HG02884 (cell line): Measurements from ENCODE around the gene BST2.
"Not testable (repeated sequence)": the region's sequence is repeated elsewhere in the genome, so short reads cannot be mapped to it uniquely, and the experiment has no call there.

Experiments
- ATAC-seq: cut with Tn5 transposase; IDR thresholded peaks from one replicate; pipeline ENCODE4 v1.9.1; 2021; ENCODE audit warnings: mild to moderate bottlenecking, moderate library complexity; ENCODE audit not compliant: unreplicated experiment

Gene BST2

DNA sequence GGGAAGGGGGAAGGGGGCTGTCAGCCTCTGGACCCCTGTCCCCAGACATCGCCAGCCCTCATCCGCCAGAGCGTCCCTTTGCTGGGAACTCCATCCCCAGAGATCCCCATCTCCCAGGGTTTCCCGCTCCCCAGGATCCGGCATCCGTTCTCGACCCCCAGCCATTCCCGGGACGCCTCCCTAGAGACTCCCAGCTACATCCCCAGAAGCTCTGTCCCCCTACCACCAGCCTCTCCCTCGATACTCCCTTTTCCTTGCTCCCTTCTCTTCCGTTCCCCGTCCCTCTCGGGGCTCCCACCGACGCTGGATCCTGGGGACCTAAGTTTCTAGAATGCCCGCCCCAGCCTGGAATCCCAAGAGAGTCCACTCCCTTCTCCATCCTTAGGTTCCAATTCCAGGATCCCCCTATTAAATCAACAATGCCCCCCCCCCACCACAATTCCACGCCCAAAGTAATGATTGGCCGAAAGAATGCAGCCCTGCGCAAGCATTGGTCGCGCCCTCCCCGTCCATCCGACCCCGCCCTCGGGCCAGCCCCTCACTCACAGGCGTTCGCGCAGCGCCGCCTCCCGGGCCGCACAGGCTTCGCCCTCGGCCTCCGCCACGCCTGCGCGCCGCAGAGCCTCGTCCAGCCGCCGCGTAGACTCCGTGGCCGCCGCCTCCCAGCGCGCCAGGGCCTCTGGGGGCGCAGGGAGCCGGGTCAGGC, 14.6 kb downstream of the BST2 start:
- peak; percentile 83 for ATAC-seq

GRCh38 chr19:17389957-17390664, 15.3 kb downstream of the BST2 start:
- no peak for ATAC-seq

- ATAC-seq: no peak
These were observed 16.1 kb downstream of the BST2 start for GRCh38 chr19:17389288-17389687.

GRCh38 chr19:17385878-17386611, 19.4 kb downstream of the BST2 start:
- no peak for ATAC-seq

DNA sequence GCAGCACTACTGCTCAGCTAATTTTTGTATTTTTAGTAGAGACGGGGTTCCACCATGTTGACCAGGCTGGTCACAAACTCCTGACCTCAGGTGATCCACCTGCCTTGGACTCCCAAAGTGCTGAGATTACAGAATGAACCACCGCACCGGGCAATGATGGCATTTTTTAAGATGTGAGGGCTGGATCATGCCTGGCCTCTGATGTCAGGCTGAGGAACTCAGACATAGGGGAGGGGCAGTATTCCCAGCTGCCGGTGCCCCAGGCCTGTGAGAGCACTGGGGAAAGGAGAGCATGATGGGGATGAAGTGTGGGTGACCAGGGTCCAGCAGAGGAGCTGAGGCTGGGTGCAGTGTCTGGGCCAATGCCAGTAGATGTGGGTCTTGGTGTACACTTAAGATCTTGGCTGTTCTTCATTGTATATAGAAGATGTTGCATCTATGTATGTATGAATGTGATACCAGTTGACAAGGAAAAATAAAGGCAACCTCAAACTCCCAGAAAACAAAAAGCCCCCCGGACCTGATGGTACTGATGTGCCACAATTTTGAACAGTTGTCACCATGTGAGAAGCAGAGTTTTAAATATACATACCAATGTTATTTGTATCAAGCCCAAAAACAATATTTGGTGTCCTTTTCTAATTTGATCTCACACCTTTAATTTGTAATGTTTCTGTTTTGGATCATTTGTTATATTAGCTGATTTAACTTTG, 24.8 kb downstream of the BST2 start:
- ATAC-seq: no peak

- ATAC-seq: no peak
These were observed 26.2 kb downstream of the BST2 start for GRCh38 chr19:17379221-17379631.

DNA sequence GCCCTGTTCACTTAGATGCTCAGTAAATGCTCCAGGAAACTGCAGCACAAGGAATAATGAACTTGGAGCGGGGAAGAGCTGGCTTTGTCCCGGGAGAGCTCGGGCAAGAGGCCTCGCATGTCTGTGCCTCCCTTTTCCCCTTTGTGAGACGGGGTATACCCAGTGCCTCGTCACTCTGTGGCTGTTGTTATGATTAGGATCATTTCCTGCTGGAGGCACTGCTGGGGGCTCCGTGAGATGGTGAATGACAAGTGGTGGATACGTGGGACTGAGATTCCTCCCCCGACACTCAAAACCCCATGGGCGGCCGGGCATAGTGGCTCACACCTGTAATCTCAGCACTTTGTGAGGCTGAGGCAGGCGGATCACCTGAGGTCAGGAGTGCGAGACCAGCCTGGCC, 27.2 kb downstream of the BST2 start:
- ATAC-seq: no peak

DNA sequence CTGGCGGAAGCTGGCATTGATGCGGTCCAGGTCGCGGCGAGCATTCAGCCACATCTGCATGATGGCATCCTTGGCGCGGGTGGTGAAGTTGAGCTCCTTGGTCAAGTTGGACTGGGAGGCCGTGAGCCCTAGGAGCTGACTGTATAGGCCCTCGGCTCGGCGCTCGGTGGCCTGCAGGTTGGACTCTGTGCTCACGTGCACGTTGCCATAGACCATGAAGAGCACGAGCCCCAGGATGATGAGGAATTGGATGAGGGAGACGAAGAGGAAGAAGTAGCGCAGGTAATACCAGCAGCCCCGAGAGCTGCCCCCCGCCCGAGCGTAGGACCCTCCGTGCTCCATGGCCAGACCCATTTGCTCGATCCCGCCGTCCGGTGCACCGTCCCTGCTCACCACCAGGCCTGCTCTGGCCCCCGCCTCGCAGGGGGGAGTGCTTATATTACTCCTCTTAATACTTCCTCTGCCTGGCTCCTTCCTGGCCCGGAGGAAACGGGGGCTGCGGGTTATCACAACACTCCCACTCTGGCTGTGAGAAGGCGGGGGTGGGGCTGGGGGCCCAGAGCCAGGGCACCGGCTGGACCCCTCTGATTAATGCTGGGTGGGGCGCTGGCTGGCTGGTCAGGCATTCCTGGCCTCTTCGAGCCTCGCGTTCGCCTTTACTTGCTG, 28.4 kb downstream of the BST2 start, which contains the start of gene PLVAP:
Gene PLVAP, minus strand, starts transcription at position 408 of the 666 bp plus-strand sequence. Its CDS starts 54 bp downstream, at position 354.
- ATAC-seq: no peak

DNA sequence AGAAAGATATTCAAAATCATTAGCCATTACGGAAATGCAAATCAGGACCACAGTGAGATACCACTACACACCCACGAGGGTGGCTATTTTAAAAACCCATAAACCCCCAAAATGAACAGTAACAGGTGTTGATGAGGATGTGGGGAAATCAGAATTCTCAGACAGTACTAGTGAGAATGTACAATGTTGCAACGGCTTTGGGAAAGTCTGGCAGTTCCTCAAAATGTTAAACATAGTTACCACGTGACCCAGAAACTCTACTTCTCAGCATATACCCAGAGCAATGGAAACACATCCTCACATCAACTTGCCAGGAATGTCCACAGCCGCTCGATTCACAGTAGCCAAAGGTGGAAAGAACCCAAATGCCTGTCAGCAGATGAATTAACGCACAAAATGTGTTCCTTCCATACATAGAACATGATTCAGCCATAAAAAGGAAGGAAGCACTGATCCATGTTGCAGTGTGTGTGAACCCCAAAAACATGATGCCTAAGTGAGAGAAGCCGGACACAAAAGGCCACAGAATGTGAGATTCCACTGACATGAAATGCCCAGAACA, 35.3 kb downstream of the BST2 start:
- ATAC-seq: peak; percentile 70

GRCh38 chr19:17365361-17365760, 40.1 kb downstream of the BST2 start:
- no peak for ATAC-seq

DNA sequence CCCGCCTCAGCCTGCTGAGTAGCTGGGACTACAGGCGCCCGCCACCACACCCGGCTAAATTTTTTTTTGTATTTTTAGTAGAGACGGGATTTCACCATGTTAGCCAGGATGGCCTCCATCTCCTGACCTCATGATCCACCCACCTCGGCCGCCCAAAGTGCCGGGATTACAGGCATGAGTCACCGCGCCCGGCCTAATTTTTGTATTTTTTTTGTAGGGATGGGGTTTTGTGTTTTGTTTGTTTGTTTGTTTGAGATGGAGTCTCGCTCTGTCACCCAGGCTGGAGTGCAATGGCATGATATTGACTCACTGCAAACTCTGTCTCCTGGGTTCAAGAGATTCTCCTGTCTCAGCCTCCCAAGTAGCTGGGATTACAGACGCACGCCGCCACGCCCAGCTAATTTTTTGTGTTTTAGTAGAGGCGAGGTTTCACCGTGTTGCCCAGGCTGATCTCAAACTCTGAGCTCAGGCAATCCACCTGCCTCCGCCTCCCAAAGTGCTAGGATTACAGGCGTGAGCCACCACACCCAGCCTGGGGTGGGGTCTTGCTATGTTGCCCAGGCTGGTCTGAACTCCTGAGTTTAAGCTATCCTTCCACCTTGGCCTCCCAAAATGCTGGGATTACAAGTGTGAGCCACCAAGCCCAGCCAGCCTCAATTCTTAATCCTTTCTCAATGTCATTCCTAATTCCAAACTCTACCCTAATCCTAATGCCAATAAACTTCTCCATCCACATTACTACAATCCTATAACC, 41.4 kb downstream of the BST2 start:
- not testable (repeated sequence) for ATAC-seq

DNA sequence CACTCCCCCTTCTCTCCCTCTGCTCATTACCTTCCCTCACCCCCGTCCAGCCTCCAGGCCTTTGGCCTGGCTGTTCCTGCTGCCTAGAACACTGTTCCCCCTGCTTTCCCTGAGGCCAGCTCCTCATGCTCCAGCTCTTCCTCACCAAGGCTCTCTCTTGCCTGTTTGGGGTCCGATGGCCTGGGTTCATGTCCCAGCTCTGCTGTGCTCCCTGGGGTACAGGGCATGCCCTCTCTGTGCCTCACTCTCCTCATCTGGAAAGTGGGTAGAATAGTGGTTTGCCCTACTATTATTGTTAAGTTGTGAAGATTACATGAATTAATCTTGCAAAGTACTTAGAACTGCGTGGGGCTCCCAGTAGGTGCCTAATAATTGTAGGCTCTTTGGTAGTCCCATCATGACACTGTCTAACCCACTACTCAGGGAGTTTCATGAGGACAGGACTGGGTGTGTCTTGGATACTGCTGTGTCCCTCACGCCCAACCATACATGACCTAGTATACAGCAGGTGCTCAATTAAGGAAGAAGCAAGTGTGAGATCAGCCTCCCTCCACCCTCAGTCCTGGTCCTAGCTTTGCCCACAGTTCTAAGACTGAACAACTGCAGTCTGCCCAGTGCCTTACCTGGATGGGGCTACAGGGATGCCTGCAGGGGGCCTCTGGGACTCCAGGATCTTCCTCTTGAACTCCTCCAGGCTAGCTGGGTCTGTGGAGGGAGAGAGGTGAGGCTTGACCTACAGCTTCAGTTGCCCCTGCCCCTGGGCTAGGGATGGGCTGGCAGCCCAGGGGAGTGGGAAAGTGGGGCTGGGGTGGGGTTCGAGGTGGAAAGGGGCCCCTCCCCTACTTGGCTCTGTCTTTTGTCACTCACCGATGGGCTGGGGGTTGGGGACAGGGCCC, 45.3 kb downstream of the BST2 start:
- ATAC-seq: no peak

DNA sequence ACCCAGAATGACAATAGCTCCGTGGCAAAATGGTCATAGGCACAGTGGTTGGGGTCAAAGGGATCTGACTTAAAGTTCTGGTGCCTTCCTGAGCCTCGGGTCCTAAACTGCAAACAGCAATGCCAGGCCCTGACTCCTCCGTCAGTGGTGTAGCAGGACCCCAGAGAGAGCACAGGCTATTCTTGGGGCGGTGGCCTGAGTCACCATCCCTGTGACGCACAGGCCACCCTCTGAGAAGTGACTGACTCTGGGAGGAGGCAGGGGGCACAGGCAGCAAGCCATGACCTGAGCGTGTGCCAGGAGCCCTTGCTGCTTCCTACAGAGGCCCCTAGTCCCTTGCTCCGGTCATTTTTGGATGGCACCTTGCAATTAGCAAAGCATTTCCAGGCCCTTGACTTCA, 47.0 kb downstream of the BST2 start:
- ATAC-seq: no peak

DNA sequence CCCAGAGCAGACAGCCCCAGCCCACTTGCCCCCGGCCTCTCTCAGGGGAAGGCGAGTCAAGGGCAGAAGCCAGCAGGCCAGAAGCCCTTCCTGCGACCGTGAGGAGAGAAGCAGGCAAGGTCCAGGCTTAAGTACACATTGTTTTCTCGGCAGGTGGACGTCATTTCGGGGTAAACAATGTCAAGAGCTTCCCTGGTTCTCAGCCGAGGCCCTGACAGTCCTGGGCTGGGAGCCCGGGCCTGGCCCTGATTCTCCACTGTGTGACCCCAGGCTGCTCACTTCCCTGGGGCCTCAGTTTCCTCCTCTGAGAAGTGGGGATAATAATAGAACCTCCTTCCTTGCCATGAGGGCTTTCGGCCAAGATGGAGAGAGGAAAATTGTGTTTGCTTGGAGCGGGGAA, 47.7 kb downstream of the BST2 start:
- no peak for ATAC-seq

GRCh38 chr19:17357078-17357666, 48.3 kb downstream of the BST2 start:
- no peak for ATAC-seq

DNA sequence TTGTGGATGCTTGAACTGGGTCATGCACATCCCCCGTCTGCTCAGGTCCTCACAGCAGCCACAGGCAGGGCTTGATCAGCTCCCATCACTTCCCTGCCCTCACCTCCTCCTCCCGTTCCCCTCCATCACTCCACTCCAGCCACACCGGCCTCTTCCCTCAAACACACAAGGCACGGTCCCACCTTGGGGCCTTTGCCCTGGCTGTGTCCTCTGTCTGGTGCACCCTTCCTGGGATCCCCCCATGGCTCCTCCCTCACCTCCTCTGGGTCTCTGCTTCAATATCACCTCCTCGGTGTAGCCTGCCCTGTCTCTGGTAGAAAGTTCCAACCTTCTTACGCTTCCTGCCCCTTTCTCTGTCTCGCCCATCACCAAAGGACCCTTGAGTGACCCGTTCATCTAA, 52.0 kb downstream of the BST2 start:
- no peak for ATAC-seq
